ENCODE data around the gene MAML2.

The MAML2 gene

GRCh38 chr11:96178887-96179279 lies 164.1 kb downstream of the MAML2 start:
- no peak overlapping the region for H4K8ac ChIP-seq (ENCODE audit: low read depth, low read length)
- H3K56ac ChIP-seq (ENCODE audit: low read length), result no peak overlapping the region
- no peak overlapping the region for H2BK5ac ChIP-seq (ENCODE audit: low read length)
- no peak overlapping the region for H3K4me2 ChIP-seq (ENCODE audit: low read length)
- H3K36me3 ChIP-seq (ENCODE audit: control insufficient read depth, insufficient read depth, low read length), result no peaks in the 10 kb centered on the region
- H3K23ac ChIP-seq (ENCODE audit: low read length), result no peak overlapping the region
- H2BK15ac ChIP-seq (replicated peaks; ENCODE audit: low read depth), result no peak overlapping the region
- H3K79me1 ChIP-seq (ENCODE audit: low read length), result no peaks in the 10 kb centered on the region
- no peak overlapping the region for H3K27ac ChIP-seq (ENCODE audit: low read depth, low read length)
- H2AK5ac ChIP-seq (ENCODE audit: low read length), result no peak overlapping the region
- H3K18ac ChIP-seq (ENCODE audit: low read length), result no peak overlapping the region
- H3K79me2 ChIP-seq (ENCODE audit: control insufficient read depth, insufficient read depth, low read length), result no peaks in the 10 kb centered on the region
- H4K5ac ChIP-seq (ENCODE audit: low read length), result no peak overlapping the region
- H3K4me3 ChIP-seq (ENCODE audit: low read length), result no peak overlapping the region
- H3K4me1 ChIP-seq (ENCODE audit: control insufficient read depth, low read depth, low read length), result peaks cover 4% of the 10 kb centered on the region
- H3K9ac ChIP-seq (ENCODE audit: low read length), result no peak overlapping the region
- H2BK120ac ChIP-seq (ENCODE audit: low read depth, low read length), result no peak overlapping the region
- no peak for DNase-seq
- no peaks in the 10 kb centered on the region for H3K27me3 ChIP-seq (ENCODE audit: insufficient read depth, low read length, poor library complexity)
- no peak overlapping the region for H3K4ac ChIP-seq (ENCODE audit: low read depth, low read length)
- no CpG with 5 or more reads among the region's 6 CpGs for WGBS (ENCODE audit: extremely low coverage, insufficient coverage, low lambda C conversion rate)

DNA sequence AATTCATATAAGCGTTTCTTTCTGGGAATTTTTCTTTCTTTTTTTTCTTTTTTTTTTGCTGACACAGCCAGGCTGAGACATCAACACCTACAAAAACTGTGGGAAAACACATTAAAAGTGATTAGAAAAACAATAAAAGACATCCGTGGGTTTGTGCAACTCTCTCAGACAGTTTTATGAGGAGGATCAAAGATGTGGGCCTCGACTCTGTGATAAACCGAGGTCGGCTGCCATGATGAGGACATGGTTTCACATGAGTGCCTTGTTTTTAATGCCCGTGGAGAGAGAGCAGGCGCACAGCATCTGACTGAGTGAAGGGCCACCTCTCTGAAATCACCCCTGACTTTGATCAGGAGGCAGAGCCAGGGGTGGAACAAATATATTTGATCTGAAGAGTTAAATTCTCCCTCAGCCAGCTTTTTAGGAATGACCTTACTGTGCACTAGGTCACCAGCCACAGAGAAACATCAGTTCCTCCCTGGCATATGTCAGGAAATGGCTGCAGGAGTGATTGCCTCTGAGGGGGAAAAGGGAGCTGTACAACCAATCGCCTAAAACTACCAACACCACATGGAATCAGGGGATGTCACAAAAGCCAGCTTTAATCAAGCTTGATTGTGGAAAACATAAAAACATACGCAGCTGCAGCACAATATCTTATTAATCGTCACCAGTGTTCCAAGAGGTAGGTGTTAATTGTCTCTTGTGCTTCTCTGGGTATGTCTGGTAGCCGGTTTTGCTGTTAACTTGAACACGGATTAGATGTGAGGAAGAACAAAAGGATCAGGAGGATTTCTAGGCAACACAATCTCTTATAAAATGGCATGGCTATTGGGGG lies 164.7 kb downstream of the MAML2 start:
- H3K56ac ChIP-seq (ENCODE audit: low read length), result no peak overlapping the region
- H3K4me2 ChIP-seq (ENCODE audit: low read length), result no peak overlapping the region
- H3K4me3 ChIP-seq (ENCODE audit: low read length), result no peak overlapping the region
- no peak overlapping the region for H2BK120ac ChIP-seq (ENCODE audit: low read depth, low read length)
- no peak overlapping the region for H4K8ac ChIP-seq (ENCODE audit: low read depth, low read length)
- H2BK5ac ChIP-seq (ENCODE audit: low read length), result no peak overlapping the region
- peaks cover 4% of the 10 kb centered on the region for H3K4me1 ChIP-seq (ENCODE audit: control insufficient read depth, low read depth, low read length)
- H3K27ac ChIP-seq (ENCODE audit: low read depth, low read length), result no peak overlapping the region
- no peak overlapping the region for H2BK15ac ChIP-seq (replicated peaks; ENCODE audit: low read depth)
- H3K79me2 ChIP-seq (ENCODE audit: control insufficient read depth, insufficient read depth, low read length), result no peaks in the 10 kb centered on the region
- H3K4ac ChIP-seq (ENCODE audit: low read depth, low read length), result no peak overlapping the region
- H3K79me1 ChIP-seq (ENCODE audit: low read length), result no peaks in the 10 kb centered on the region
- H4K5ac ChIP-seq (ENCODE audit: low read length), result no peak overlapping the region
- peak overlapping the region; percentile 44 for H3K18ac ChIP-seq (ENCODE audit: low read length)
- DNase-seq, result no peak
- H3K36me3 ChIP-seq (ENCODE audit: control insufficient read depth, insufficient read depth, low read length), result no peaks in the 10 kb centered on the region
- no peak overlapping the region for H2AK5ac ChIP-seq (ENCODE audit: low read length)
- H3K9ac ChIP-seq (ENCODE audit: low read length), result no peak overlapping the region
- no peak overlapping the region for H3K23ac ChIP-seq (ENCODE audit: low read length)
- no peaks in the 10 kb centered on the region for H3K27me3 ChIP-seq (ENCODE audit: insufficient read depth, low read length, poor library complexity)
- WGBS (ENCODE audit: extremely low coverage, insufficient coverage, low lambda C conversion rate), result no CpG with 5 or more reads among the region's 12 CpGs

- no peak overlapping the region for H3K23ac ChIP-seq (ENCODE audit: low read length)
- H4K8ac ChIP-seq (ENCODE audit: low read depth, low read length), result no peak overlapping the region
- no peaks in the 10 kb centered on the region for H3K36me3 ChIP-seq (ENCODE audit: control insufficient read depth, insufficient read depth, low read length)
- no peak overlapping the region for H3K27ac ChIP-seq (ENCODE audit: low read depth, low read length)
- H3K27me3 ChIP-seq (ENCODE audit: insufficient read depth, low read length, poor library complexity), result no peaks in the 10 kb centered on the region
- no peaks in the 10 kb centered on the region for H3K79me1 ChIP-seq (ENCODE audit: low read length)
- no peak overlapping the region for H4K5ac ChIP-seq (ENCODE audit: low read length)
- no peak for DNase-seq
- no CpG with 5 or more reads among the region's 3 CpGs for WGBS (ENCODE audit: extremely low coverage, insufficient coverage, low lambda C conversion rate)
- peaks cover 4% of the 10 kb centered on the region for H3K4me1 ChIP-seq (ENCODE audit: control insufficient read depth, low read depth, low read length)
- H3K9ac ChIP-seq (ENCODE audit: low read length), result no peak overlapping the region
- H2AK5ac ChIP-seq (ENCODE audit: low read length), result no peak overlapping the region
- H2BK15ac ChIP-seq (replicated peaks; ENCODE audit: low read depth), result no peak overlapping the region
- no peak overlapping the region for H2BK120ac ChIP-seq (ENCODE audit: low read depth, low read length)
- H3K56ac ChIP-seq (ENCODE audit: low read length), result peak overlapping the region; percentile 51
- H3K4ac ChIP-seq (ENCODE audit: low read depth, low read length), result no peak overlapping the region
- no peak overlapping the region for H3K4me3 ChIP-seq (ENCODE audit: low read length)
- no peaks in the 10 kb centered on the region for H3K79me2 ChIP-seq (ENCODE audit: control insufficient read depth, insufficient read depth, low read length)
- no peak overlapping the region for H3K18ac ChIP-seq (ENCODE audit: low read length)
- no peak overlapping the region for H3K4me2 ChIP-seq (ENCODE audit: low read length)
- H2BK5ac ChIP-seq (ENCODE audit: low read length), result no peak overlapping the region
Observed at GRCh38 chr11:96177146-96177545, 165.8 kb downstream of the MAML2 start.

- Histone ChIP-seq H3K18ac (ENCODE audit: low read length) (no peak overlapping the region), H3K4me1 (ENCODE audit: control insufficient read depth, low read depth, low read length) (no peaks in the 10 kb centered on the region), H4K8ac (ENCODE audit: low read depth, low read length) (no peak overlapping the region), H3K4ac (ENCODE audit: low read depth, low read length) (no peak overlapping the region), H3K4me2 (ENCODE audit: low read length) (no peak overlapping the region), H2BK5ac (ENCODE audit: low read length) (no peak overlapping the region), H3K79me1 (ENCODE audit: low read length) (no peaks in the 10 kb centered on the region), H4K5ac (ENCODE audit: low read length) (no peak overlapping the region), H3K9ac (ENCODE audit: low read length) (no peak overlapping the region), H3K56ac (ENCODE audit: low read length) (no peak overlapping the region), H3K27me3 (ENCODE audit: insufficient read depth, low read length, poor library complexity) (no peaks in the 10 kb centered on the region), H3K27ac (ENCODE audit: low read depth, low read length) (no peak overlapping the region), H3K79me2 (ENCODE audit: control insufficient read depth, insufficient read depth, low read length) (no peaks in the 10 kb centered on the region), H3K23ac (ENCODE audit: low read length) (no peak overlapping the region), H2BK15ac (replicated peaks; ENCODE audit: low read depth) (no peak overlapping the region), H2BK120ac (ENCODE audit: low read depth, low read length) (no peak overlapping the region), H3K4me3 (ENCODE audit: low read length) (no peak overlapping the region), H3K36me3 (ENCODE audit: control insufficient read depth, insufficient read depth, low read length) (no peaks in the 10 kb centered on the region), H2AK5ac (ENCODE audit: low read length) (no peak overlapping the region)
- WGBS (ENCODE audit: extremely low coverage, insufficient coverage, low lambda C conversion rate), result no CpG with 5 or more reads among the region's 5 CpGs
- DNase-seq, result no peak
Observed at GRCh38 chr11:96173906-96174305, 169.1 kb downstream of the MAML2 start.

GRCh38 chr11:96173422-96173821 lies 169.6 kb downstream of the MAML2 start:
- H3K4me2 ChIP-seq (ENCODE audit: low read length), result no peak overlapping the region
- no peak overlapping the region for H3K27ac ChIP-seq (ENCODE audit: low read depth, low read length)

DNA sequence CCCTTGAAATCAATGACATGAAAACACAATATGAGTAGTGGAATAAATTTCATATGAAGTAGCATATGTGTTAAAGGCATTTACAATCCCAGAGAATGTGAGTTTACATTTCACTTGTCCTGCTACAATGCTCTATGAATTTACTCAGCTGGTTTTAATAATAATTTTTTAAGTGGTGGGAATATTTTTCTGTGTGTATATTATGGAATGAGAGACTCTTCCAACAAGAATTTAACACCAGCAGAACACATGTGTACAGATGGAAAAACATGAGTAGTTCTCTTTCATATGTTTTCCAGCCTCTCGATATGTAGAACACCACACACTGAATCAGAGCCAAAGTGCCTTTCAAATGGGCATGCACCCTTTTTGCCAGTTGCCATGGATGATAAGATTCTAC lies 170.4 kb downstream of the MAML2 start:
- no peak overlapping the region for H4K5ac ChIP-seq (ENCODE audit: low read length)
- no peak overlapping the region for H3K23ac ChIP-seq (ENCODE audit: low read length)
- H3K4me1 ChIP-seq (ENCODE audit: control insufficient read depth, low read depth, low read length), result peaks cover 7% of the 10 kb centered on the region
- no peak overlapping the region for H3K4ac ChIP-seq (ENCODE audit: low read depth, low read length)
- no peak for DNase-seq
- no peaks in the 10 kb centered on the region for H3K79me2 ChIP-seq (ENCODE audit: control insufficient read depth, insufficient read depth, low read length)
- H2AK5ac ChIP-seq (ENCODE audit: low read length), result no peak overlapping the region
- no peak overlapping the region for H3K18ac ChIP-seq (ENCODE audit: low read length)
- no peak overlapping the region for H3K4me3 ChIP-seq (ENCODE audit: low read length)
- WGBS (ENCODE audit: extremely low coverage, insufficient coverage, low lambda C conversion rate), result no CpG with 5 or more reads among the region's 1 CpG
- H3K56ac ChIP-seq (ENCODE audit: low read length), result no peak overlapping the region
- no peaks in the 10 kb centered on the region for H3K79me1 ChIP-seq (ENCODE audit: low read length)
- H2BK15ac ChIP-seq (replicated peaks; ENCODE audit: low read depth), result no peak overlapping the region
- H2BK5ac ChIP-seq (ENCODE audit: low read length), result no peak overlapping the region
- no peak overlapping the region for H3K4me2 ChIP-seq (ENCODE audit: low read length)
- no peak overlapping the region for H4K8ac ChIP-seq (ENCODE audit: low read depth, low read length)
- no peak overlapping the region for H3K9ac ChIP-seq (ENCODE audit: low read length)
- H3K27ac ChIP-seq (ENCODE audit: low read depth, low read length), result no peak overlapping the region
- H3K36me3 ChIP-seq (ENCODE audit: control insufficient read depth, insufficient read depth, low read length), result no peaks in the 10 kb centered on the region
- no peaks in the 10 kb centered on the region for H3K27me3 ChIP-seq (ENCODE audit: insufficient read depth, low read length, poor library complexity)
- no peak overlapping the region for H2BK120ac ChIP-seq (ENCODE audit: low read depth, low read length)

More at GRCh38 chr11:96173422-96173821, 169.6 kb downstream of the MAML2 start:
- Histone ChIP-seq H2BK15ac (replicated peaks; ENCODE audit: low read depth) (no peak overlapping the region), H2AK5ac (ENCODE audit: low read length) (no peak overlapping the region), H3K4me3 (ENCODE audit: low read length) (no peak overlapping the region), H3K27me3 (ENCODE audit: insufficient read depth, low read length, poor library complexity) (no peaks in the 10 kb centered on the region), H4K5ac (ENCODE audit: low read length) (no peak overlapping the region), H3K79me2 (ENCODE audit: control insufficient read depth, insufficient read depth, low read length) (no peaks in the 10 kb centered on the region), H3K56ac (ENCODE audit: low read length) (no peak overlapping the region), H2BK5ac (ENCODE audit: low read length) (no peak overlapping the region), H3K36me3 (ENCODE audit: control insufficient read depth, insufficient read depth, low read length) (no peaks in the 10 kb centered on the region), H3K23ac (ENCODE audit: low read length) (no peak overlapping the region), H2BK120ac (ENCODE audit: low read depth, low read length) (no peak overlapping the region), H3K4ac (ENCODE audit: low read depth, low read length) (no peak overlapping the region), H3K4me1 (ENCODE audit: control insufficient read depth, low read depth, low read length) (peaks cover 3% of the 10 kb centered on the region), H4K8ac (ENCODE audit: low read depth, low read length) (no peak overlapping the region), H3K9ac (ENCODE audit: low read length) (no peak overlapping the region), H3K18ac (ENCODE audit: low read length) (no peak overlapping the region), H3K79me1 (ENCODE audit: low read length) (no peaks in the 10 kb centered on the region)
- WGBS (ENCODE audit: extremely low coverage, insufficient coverage, low lambda C conversion rate), result no CpG with 5 or more reads among the region's 7 CpGs
- DNase-seq, result no peak
